ENCODE measurements around the gene TMEM38B. TPM values are rescaled to one million over a fixed set of nuclear protein-coding genes. Genes with fewer than 3 reads are reported as not detected.
"Not testable (repeated sequence)": the region's sequence is repeated elsewhere in the genome, so short reads cannot be mapped to it uniquely, and the experiment has no call there.

The TMEM38B gene
- total RNA-seq, 1 experiment from 2014 or later, result 19.5 TPM

DNA sequence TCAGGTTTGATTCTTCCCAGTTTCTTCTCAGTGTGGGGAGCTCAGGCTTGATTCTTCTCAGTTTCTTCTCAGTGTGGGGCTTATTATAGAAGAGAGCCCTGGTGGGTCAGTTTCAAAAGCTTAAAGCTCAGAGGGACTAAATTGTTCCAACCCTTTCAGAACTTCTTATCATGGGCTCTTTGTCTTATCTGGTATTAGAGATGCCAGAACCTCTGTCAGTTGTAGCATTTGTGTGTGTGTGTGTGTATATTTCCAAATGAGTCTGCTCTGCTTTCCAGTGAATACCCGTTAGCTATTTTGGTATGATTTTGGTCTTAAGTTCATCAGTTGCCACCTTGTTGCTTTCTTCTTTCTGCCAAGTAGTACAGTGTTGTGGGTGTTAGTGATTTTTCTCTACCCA, 21.8 kb downstream of the TMEM38B start:
- Histone ChIP-seq H3K27me3 (ENCODE audit: insufficient read depth, low read depth) (no peaks in the 10 kb centered on the region), H3K4me1 (replicated peaks; ENCODE audit: insufficient read depth) (no peaks in the 10 kb centered on the region), H3K4me2 (no peak overlapping the region), H3K9me3 (ENCODE audit: insufficient read depth, low read depth) (no peaks in the 10 kb centered on the region), H3K9me2 (ENCODE audit: insufficient read depth) (no peaks in the 10 kb centered on the region), H2AFZ (no peak overlapping the region), H3K4me3 (no peak overlapping the region), H3K27ac (no peak overlapping the region), H3K36me3 (ENCODE audit: low read depth) (0 out of 2 replicates have a peak, but pooled peaks cover 6% of the 10 kb centered on the region), H3F3A (ENCODE audit: insufficient read depth, low read depth) (no peaks in the 10 kb centered on the region), H3K79me2 (ENCODE audit: low read depth) (no peaks in the 10 kb centered on the region), H4K20me1 (ENCODE audit: insufficient read depth) (no peaks in the 10 kb centered on the region)
- no TSS peak for BruUV-seq (replicated peaks)
- CTCF ChIA-PET, result no interaction called here
- POLR2A ChIA-PET (ENCODE audit: unreplicated experiment), result no interaction called here
- intact Hi-C loops (cut with micrococcal nuclease; ENCODE audit: unreplicated experiment), result no loop called here
- DNase-seq, result no peak
- TF ChIP-seq, protein P1, sequence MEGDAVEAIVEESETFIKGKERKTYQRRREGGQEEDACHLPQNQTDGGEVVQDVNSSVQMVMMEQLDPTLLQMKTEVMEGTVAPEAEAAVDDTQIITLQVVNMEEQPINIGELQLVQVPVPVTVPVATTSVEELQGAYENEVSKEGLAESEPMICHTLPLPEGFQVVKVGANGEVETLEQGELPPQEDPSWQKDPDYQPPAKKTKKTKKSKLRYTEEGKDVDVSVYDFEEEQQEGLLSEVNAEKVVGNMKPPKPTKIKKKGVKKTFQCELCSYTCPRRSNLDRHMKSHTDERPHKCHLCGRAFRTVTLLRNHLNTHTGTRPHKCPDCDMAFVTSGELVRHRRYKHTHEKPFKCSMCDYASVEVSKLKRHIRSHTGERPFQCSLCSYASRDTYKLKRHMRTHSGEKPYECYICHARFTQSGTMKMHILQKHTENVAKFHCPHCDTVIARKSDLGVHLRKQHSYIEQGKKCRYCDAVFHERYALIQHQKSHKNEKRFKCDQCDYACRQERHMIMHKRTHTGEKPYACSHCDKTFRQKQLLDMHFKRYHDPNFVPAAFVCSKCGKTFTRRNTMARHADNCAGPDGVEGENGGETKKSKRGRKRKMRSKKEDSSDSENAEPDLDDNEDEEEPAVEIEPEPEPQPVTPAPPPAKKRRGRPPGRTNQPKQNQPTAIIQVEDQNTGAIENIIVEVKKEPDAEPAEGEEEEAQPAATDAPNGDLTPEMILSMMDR (conservative IDR thresholded peaks at IDR 0.05), result no peak

DNA sequence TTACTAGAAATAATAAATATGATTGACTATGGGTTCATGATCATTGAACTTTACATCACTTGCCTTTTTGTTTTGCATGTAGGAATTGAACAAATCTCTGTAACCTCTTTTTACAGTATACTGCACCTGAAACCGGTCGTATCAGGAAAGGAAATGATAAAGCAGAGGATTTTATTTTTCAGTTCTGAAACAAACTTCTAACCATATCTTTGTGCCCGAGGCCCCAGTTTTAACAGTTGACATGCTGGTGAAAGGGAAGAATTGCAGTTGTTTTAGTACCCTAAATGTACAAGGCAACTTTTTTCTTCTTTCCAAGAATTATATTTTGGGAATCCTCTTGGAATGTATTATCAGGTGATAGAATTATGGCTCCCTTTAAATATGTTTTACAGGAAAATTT, 27.8 kb downstream of the TMEM38B start:
- BruUV-seq (replicated peaks), result no TSS peak
- Histone ChIP-seq H3K36me3 (ENCODE audit: low read depth) (no peaks in the 10 kb centered on the region; the same call in 1 of the 2 replicates), H3K4me1 (replicated peaks; ENCODE audit: insufficient read depth) (no peaks in the 10 kb centered on the region), H3K27ac (no peak overlapping the region), H3K4me3 (no peak overlapping the region), H3K79me2 (ENCODE audit: low read depth) (no peaks in the 10 kb centered on the region), H4K20me1 (ENCODE audit: insufficient read depth) (no peaks in the 10 kb centered on the region), H2AFZ (no peak overlapping the region), H3F3A (ENCODE audit: insufficient read depth, low read depth) (no peaks in the 10 kb centered on the region), H3K4me2 (no peak overlapping the region), H3K27me3 (ENCODE audit: insufficient read depth, low read depth) (no peaks in the 10 kb centered on the region), H3K9me2 (ENCODE audit: insufficient read depth) (no peaks in the 10 kb centered on the region), H3K9me3 (ENCODE audit: insufficient read depth, low read depth) (no peaks in the 10 kb centered on the region)
- POLR2A ChIA-PET (ENCODE audit: unreplicated experiment), result no interaction called here
- TF ChIP-seq EZH2 (IDR thresholded peaks at IDR 0.05; ENCODE audit: low read depth), result no peak
- TF ChIP-seq, protein P1 (conservative IDR thresholded peaks at IDR 0.05), result no peak
- CTCF ChIA-PET, result no interaction called here
- intact Hi-C loops (cut with micrococcal nuclease; ENCODE audit: unreplicated experiment), result no loop called here
- no peak for DNase-seq

DNA sequence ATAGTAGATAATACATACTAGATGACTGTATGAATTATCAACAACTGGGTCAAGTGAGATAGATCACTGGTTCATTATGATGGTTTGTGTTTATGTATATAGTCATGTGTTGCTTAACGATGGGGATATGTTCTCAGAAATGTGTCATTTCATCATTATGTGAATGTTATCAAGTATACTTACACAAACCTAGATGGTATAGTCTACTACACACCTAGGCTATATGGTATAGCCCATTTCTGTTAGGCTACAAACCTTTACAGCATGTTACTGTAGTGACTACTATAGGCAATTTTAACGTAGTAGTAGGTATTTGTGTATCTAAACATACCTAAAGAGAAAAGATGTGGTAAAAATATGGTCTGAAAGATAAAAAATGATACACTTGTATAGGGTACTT, 31.0 kb downstream of the TMEM38B start:
- Histone ChIP-seq H3F3A (ENCODE audit: insufficient read depth, low read depth) (no peaks in the 10 kb centered on the region), H3K4me2 (no peak overlapping the region), H4K20me1 (ENCODE audit: insufficient read depth) (no peaks in the 10 kb centered on the region), H3K4me1 (replicated peaks; ENCODE audit: insufficient read depth) (no peaks in the 10 kb centered on the region), H3K27me3 (ENCODE audit: insufficient read depth, low read depth) (no peaks in the 10 kb centered on the region), H3K27ac (no peak overlapping the region), H3K4me3 (no peak overlapping the region), H3K9me2 (ENCODE audit: insufficient read depth) (no peaks in the 10 kb centered on the region), H3K9me3 (ENCODE audit: insufficient read depth, low read depth) (no peaks in the 10 kb centered on the region), H3K36me3 (ENCODE audit: low read depth) (no peaks in the 10 kb centered on the region; the same call in 1 of the 2 replicates), H2AFZ (no peak overlapping the region), H3K79me2 (ENCODE audit: low read depth) (no peaks in the 10 kb centered on the region)
- no peak for DNase-seq
- ChIA-PET POLR2A (ENCODE audit: unreplicated experiment) (no interaction called here), CTCF (no interaction called here)
- no peak for TF ChIP-seq EZH2 (IDR thresholded peaks at IDR 0.05; ENCODE audit: low read depth)
- TF ChIP-seq, protein P1 (conservative IDR thresholded peaks at IDR 0.05), result no peak
- BruUV-seq (replicated peaks), result no TSS peak
- intact Hi-C loops (cut with micrococcal nuclease; ENCODE audit: unreplicated experiment), result no loop called here

DNA sequence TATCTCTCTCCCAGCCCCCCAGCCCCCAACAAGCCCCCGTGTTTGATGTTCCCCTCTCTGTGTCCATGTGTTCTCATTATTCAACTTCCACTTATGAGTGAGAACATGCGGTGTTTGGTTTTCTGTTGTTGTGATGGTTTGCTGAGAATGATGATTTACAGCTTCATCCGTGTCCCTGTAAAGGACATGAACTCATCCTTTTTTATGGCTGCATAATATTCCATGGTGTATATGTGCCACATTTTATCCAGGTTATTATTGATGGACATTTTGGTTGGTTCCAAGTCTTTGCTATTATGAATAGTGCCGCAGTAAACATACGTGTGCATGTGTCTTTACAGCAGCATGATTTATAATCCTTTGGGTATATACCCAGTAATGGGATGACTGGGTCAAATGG, 33.9 kb downstream of the TMEM38B start:
- DNase-seq; BruUV-seq (replicated peaks); H3K36me3 ChIP-seq (ENCODE audit: low read depth); POLR2A ChIA-PET (ENCODE audit: unreplicated experiment); H3K4me1 ChIP-seq (replicated peaks; ENCODE audit: insufficient read depth); H3K4me3 ChIP-seq; H4K20me1 ChIP-seq (ENCODE audit: insufficient read depth); intact Hi-C loops (cut with micrococcal nuclease; ENCODE audit: unreplicated experiment); H3K4me2 ChIP-seq; CTCF ChIA-PET; H3K9me2 ChIP-seq (ENCODE audit: insufficient read depth); H3K9me3 ChIP-seq (ENCODE audit: insufficient read depth, low read depth); H3F3A ChIP-seq (ENCODE audit: insufficient read depth, low read depth); H3K79me2 ChIP-seq (ENCODE audit: low read depth); H3K27me3 ChIP-seq (ENCODE audit: insufficient read depth, low read depth); H3K27ac ChIP-seq; H2AFZ ChIP-seq: not testable (repeated sequence)

DNA sequence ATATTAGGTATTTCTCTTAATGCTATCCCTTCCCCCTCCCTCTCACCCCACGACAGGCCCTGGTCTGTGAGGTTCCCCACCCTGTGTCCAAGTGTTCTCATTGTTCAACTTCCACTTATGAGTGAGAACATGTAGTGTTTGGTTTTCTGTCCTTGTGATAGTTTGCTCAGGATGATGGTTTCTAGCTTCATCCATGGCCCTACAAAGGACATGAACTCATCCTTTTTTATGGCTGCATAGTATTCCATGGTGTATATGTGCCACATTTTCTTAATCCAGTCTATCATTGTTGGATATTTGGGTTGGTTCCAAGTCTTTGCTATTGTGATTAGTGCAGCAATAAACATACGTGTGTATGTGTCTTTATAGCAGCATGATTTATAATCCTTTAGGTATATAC, 37.1 kb downstream of the TMEM38B start:
- H3K4me1 ChIP-seq (replicated peaks; ENCODE audit: insufficient read depth); H4K20me1 ChIP-seq (ENCODE audit: insufficient read depth); H3K27ac ChIP-seq; BruUV-seq (replicated peaks); H3F3A ChIP-seq (ENCODE audit: insufficient read depth, low read depth); H3K36me3 ChIP-seq (ENCODE audit: low read depth); H3K4me2 ChIP-seq; H2AFZ ChIP-seq; H3K9me2 ChIP-seq (ENCODE audit: insufficient read depth); H3K79me2 ChIP-seq (ENCODE audit: low read depth); H3K27me3 ChIP-seq (ENCODE audit: insufficient read depth, low read depth); POLR2A ChIA-PET (ENCODE audit: unreplicated experiment); CTCF ChIA-PET; intact Hi-C loops (cut with micrococcal nuclease; ENCODE audit: unreplicated experiment); H3K4me3 ChIP-seq; DNase-seq: not testable (repeated sequence)
- peaks cover 12% of the 10 kb centered on the region for H3K9me3 ChIP-seq (ENCODE audit: insufficient read depth, low read depth)

Measured in PC-9 (cell line).